Smooth muscle cell (in vitro differentiated cells): ENCODE results near the gene KRT1. TPM values are rescaled to one million over a fixed set of nuclear protein-coding genes. Genes with fewer than 3 reads are reported as not detected.

Experiments used
- DNase-seq: peaks from one replicate; lab custom pipeline; 2025; ENCODE audit not compliant: unreplicated experiment; lab: John Stamatoyannopoulos, UW
- H2AFZ ChIP-seq: fragments of 200-600 bp; sonication (generic); 2 replicates; pipeline ENCODE4 v1.6.0; 2016; ENCODE audit warnings: antibody characterized with exemption, low read depth, mild to moderate bottlenecking
- H3F3A ChIP-seq: fragments of 200-600 bp; sonication (generic); 2 replicates; pipeline ENCODE4 v1.6.0; 2017; ENCODE audit warnings: antibody characterized with exemption, low read depth
- H3K27ac ChIP-seq: fragments of 200-600 bp; sonication (generic); 2 replicates; pipeline ENCODE4 v1.5.1; 2016; ENCODE audit warnings: low read depth, mild to moderate bottlenecking
- H3K27me3 ChIP-seq: fragments of 200-600 bp; sonication (generic); 2 replicates; pipeline ENCODE4 v1.6.1; 2016; ENCODE audit warnings: low read depth, mild to moderate bottlenecking
- H3K36me3 ChIP-seq: fragments of 200-600 bp; sonication (generic); 2 replicates; pipeline ENCODE4 v1.5.1; 2016; ENCODE audit warnings: low read depth
- H3K4me1 ChIP-seq: fragments of 200-600 bp; sonication (generic); 2 replicates; pipeline ENCODE4 v1.5.1; 2016; ENCODE audit warnings: low read depth
- H3K4me2 ChIP-seq: fragments of 200-600 bp; sonication (generic); 2 replicates; pipeline ENCODE4 v1.6.0; 2016; ENCODE audit warnings: mild to moderate bottlenecking
- H3K4me3 ChIP-seq: fragments of 200-600 bp; sonication (generic); 2 replicates; pipeline ENCODE4 v1.5.1; 2016; ENCODE audit warnings: mild to moderate bottlenecking
- H3K79me2 ChIP-seq: fragments of 200-600 bp; sonication (generic); 2 replicates; pipeline ENCODE4 v1.6.0; 2016; ENCODE audit warnings: low read depth, mild to moderate bottlenecking
- H3K9ac ChIP-seq: fragments of 200-600 bp; sonication (generic); 2 replicates; pipeline ENCODE4 v1.6.0; 2016; ENCODE audit warnings: low read depth
- H3K9me3 ChIP-seq: fragments of 200-600 bp; sonication (generic); replicated peaks from 2 replicates; pipeline ENCODE4 v1.5.1; 2016; ENCODE audit warnings: low read depth
- H4K20me1 ChIP-seq: fragments of 200-600 bp; sonication (generic); 2 replicates; pipeline ENCODE4 v1.6.0; 2016; ENCODE audit warnings: low read depth
- CTCF ChIP-seq: fragments of 200-600 bp; sonication (generic); IDR thresholded peaks from 2 replicates; pipeline ENCODE4 v1.5.1; 2017; ENCODE audit warnings: borderline replicate concordance, mild to moderate bottlenecking, antibody characterized with exemption; ENCODE audit not compliant: insufficient read depth, poor library complexity, severe bottlenecking
- WGBS: methylation state at CpG from one replicate; pipeline ENCODE4 v1.1.7; 2016; ENCODE audit warnings: low lambda C conversion rate; 5-methylcytosine and 5-hydroxymethylcytosine counted together
- polyA plus RNA-seq: library from polyadenylated mRNA; unstranded; fragments of >200 nt; fragmentation: Nextera tagmentation; extraction: Ambion mirVana; gene quantifications from 2 replicates; pipeline ENCODE4 v1.2.1, GENCODE V29; 2016
- total RNA-seq: library from RNA; depleted of rRNA; stranded (reverse); fragments of >200 nt; gene quantifications from 2 replicates; pipeline ENCODE4 v1.2.3, GENCODE V29; 2014

Gene KRT1
- total and polyA plus RNA-seq, 2 experiments from 2014 or later: 5.6 to 13.5 TPM

DNA sequence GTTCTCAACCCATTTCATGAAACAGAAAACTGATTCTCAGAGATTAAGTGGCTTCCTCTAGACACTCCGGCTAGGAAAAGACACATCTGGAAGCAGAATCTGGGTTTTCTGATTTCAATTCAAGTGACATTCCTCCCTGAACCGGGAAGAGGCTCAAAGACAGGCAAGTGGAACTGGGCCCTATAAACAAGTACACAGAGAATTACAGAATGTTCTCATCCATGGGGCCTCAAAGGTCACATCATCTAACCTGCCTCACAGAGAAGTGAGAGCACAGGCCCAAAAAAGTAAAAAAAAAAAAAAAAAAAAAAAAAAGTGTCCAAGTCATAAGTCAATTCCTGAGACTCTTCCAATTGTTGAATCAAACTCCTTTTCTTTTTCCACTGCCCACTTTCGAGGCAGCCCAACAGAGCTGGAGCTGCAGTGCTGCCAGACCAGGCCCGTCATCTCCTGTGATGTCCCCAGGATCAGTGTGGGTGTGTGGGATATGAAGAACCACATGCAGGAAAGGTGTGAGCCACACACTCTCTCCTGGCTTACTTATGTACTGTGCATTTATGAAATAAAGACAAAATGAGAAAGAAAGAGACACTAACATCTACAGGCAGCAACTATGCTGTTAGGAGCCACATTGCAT lies 2.8 kb upstream of the KRT1 start:
- H3K4me2 ChIP-seq: no peak overlapping the region
- H3K4me3 ChIP-seq: no peak overlapping the region
- H3K79me2 ChIP-seq: no peaks in the 10 kb centered on the region
- no peaks in the 10 kb centered on the region for H4K20me1 ChIP-seq
- WGBS: 81% methylated on average over 4 of the region's 4 CpGs
- no peaks in the 10 kb centered on the region for H3K4me1 ChIP-seq
- H3K9ac ChIP-seq: no peak overlapping the region
- H3K36me3 ChIP-seq: no peaks in the 10 kb centered on the region
- H3K27ac ChIP-seq: no peak overlapping the region
- H3F3A ChIP-seq: no peaks in the 10 kb centered on the region
- no peaks in the 10 kb centered on the region for H3K9me3 ChIP-seq
- peaks cover 69% of the 10 kb centered on the region for H3K27me3 ChIP-seq
- DNase-seq: no peak
- no peak overlapping the region for H2AFZ ChIP-seq
- TF ChIP-seq CTCF: no peak

DNA sequence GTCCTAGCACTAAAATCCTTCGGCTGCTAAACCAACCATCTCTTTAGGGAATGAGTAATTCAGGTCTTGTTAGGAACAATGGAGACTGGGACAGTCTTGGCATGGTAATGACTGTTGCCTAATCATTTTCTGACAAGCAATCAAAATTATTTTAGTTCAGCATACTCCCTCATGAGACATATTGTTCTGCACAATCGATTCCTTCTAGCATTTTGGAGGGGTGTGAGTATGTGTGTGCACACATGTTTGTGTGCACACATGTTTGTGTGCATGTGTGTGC lies 2.1 kb upstream of the KRT1 start:
- H3K9me3 ChIP-seq: no peaks in the 10 kb centered on the region
- H4K20me1 ChIP-seq: no peaks in the 10 kb centered on the region
- no peak overlapping the region for H3K4me3 ChIP-seq
- H3K4me1 ChIP-seq: no peaks in the 10 kb centered on the region
- DNase-seq: no peak
- H3K36me3 ChIP-seq: no peaks in the 10 kb centered on the region
- H3F3A ChIP-seq: no peaks in the 10 kb centered on the region
- TF ChIP-seq CTCF: no peak
- no peaks in the 10 kb centered on the region for H3K79me2 ChIP-seq
- no peak overlapping the region for H3K27ac ChIP-seq
- no peak overlapping the region for H3K9ac ChIP-seq
- no peak overlapping the region for H3K4me2 ChIP-seq
- peaks cover 69% of the 10 kb centered on the region for H3K27me3 ChIP-seq
- 83% methylated on average over 2 of the region's 2 CpGs for whole genome bisulfite sequencing
- no peak overlapping the region for H2AFZ ChIP-seq

DNA sequence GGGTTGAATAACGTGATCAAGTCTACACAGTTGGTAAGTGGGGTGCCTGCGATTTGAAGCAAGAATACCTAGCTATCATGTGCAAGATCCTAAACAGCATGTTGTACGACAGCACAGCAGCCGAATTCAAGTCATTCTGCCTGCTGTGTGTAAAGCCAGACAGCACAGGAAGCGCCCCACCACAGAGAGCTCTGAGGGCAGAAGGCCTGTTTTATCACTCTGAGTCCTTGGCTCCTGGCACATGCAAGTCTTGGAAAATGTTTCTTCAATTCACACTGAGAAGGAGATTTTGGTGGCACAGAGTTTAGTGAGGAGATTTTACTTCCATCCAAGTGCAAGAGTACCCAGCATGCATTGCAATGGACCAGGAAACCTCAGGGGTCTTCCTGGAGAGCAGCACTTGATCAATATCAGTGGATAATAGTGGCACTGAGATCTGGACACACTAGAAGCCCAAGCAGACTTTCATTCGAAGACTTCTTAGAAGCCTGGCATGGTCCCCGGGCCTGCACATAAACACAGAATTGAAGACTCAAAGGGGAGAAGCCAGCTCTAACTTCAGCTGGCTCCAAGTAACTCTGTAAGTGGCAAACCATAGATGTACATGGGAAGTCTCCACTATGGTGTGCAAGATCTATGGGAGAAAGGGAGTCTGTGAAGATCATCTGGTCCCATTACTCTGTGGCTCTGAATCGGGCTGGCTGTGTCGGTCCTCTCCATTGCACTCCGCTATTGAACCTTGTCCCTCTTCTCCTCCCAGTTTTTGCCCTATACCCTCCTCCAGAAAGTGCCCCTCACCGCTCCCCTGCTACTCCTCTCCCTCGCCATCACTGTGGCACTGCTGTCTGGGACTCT lies 1.5 kb upstream of the KRT1 start:
- TF ChIP-seq CTCF: no peak
- H3K4me3 ChIP-seq: no peak overlapping the region
- no peaks in the 10 kb centered on the region for H3K36me3 ChIP-seq
- H2AFZ ChIP-seq: no peak overlapping the region
- DNase-seq: no peak
- no peak overlapping the region for H3K4me2 ChIP-seq
- H3K27me3 ChIP-seq: peaks cover 69% of the 10 kb centered on the region
- H3K4me1 ChIP-seq: no peaks in the 10 kb centered on the region
- H3K9me3 ChIP-seq: no peaks in the 10 kb centered on the region
- no peak overlapping the region for H3K9ac ChIP-seq
- 86% methylated on average over 12 of the region's 12 CpGs for WGBS
- no peaks in the 10 kb centered on the region for H3F3A ChIP-seq
- H3K27ac ChIP-seq: no peak overlapping the region
- no peaks in the 10 kb centered on the region for H3K79me2 ChIP-seq
- no peaks in the 10 kb centered on the region for H4K20me1 ChIP-seq

DNA sequence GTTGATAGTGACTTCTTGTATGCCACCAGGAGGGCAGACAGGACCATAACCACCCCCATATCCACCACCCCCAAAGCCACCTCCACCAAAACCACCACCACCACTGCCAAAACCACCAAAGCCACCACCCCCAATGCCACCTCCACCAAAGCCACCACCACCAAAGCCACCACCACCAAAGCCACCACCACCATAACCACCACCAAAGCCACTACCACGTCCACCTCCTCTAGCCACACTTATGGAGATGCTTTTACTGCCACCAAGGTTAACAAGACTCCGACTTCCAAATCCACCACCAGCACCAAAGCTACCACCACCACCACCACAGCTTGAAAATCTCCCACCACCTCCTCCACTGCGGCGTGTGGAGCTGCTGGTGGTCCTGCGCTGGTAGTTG lies 332 bp downstream of the KRT1 start:
- H4K20me1 ChIP-seq: no peaks in the 10 kb centered on the region
- no peak for DNase-seq
- H3K4me3 ChIP-seq: no peak overlapping the region
- H3K27me3 ChIP-seq: peaks cover 51% of the 10 kb centered on the region
- no peak overlapping the region for H3K27ac ChIP-seq
- H3K36me3 ChIP-seq: no peaks in the 10 kb centered on the region
- no peaks in the 10 kb centered on the region for H3K79me2 ChIP-seq
- H3F3A ChIP-seq: no peaks in the 10 kb centered on the region
- no peaks in the 10 kb centered on the region for H3K4me1 ChIP-seq
- no peak overlapping the region for H3K4me2 ChIP-seq
- no peak overlapping the region for H3K9ac ChIP-seq
- H3K9me3 ChIP-seq: no peaks in the 10 kb centered on the region
- WGBS: 92% methylated on average over 5 of the region's 5 CpGs
- TF ChIP-seq CTCF: no peak
- H2AFZ ChIP-seq: no peak overlapping the region
